ENCODE data around the gene ANO2.

ANO2 gene

DNA sequence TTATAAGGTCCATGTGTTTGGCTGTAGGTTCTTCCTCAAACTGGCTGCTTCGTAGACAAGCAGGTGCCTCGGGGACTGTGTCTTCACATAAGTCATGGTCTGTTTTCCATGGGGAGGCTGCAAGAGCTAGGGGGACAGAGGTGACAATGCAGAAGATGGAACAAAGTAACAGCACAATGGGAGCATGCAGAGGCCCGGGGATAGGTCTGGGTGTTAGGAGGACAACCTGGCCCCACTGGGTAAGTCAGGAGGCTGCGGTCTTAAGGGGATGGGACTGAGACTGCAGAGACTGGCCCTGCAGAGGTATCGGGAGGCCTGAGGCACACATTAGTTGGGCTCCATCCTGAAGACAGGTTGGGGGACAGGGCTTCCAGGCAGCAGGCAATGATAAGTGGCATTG, 424.2 kb downstream of the ANO2 start:
- TF ChIP-seq, protein P1, sequence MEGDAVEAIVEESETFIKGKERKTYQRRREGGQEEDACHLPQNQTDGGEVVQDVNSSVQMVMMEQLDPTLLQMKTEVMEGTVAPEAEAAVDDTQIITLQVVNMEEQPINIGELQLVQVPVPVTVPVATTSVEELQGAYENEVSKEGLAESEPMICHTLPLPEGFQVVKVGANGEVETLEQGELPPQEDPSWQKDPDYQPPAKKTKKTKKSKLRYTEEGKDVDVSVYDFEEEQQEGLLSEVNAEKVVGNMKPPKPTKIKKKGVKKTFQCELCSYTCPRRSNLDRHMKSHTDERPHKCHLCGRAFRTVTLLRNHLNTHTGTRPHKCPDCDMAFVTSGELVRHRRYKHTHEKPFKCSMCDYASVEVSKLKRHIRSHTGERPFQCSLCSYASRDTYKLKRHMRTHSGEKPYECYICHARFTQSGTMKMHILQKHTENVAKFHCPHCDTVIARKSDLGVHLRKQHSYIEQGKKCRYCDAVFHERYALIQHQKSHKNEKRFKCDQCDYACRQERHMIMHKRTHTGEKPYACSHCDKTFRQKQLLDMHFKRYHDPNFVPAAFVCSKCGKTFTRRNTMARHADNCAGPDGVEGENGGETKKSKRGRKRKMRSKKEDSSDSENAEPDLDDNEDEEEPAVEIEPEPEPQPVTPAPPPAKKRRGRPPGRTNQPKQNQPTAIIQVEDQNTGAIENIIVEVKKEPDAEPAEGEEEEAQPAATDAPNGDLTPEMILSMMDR (IDR thresholded peaks at IDR 0.05; ENCODE audit: low read depth, low read length, missing control alignments) = no peak
- H3K4me3 ChIP-seq (replicated peaks; ENCODE audit: low read depth, low read length) = no peak overlapping the region
- DNase-seq (ENCODE audit: extremely low read depth, low read depth) = no peak

DNA sequence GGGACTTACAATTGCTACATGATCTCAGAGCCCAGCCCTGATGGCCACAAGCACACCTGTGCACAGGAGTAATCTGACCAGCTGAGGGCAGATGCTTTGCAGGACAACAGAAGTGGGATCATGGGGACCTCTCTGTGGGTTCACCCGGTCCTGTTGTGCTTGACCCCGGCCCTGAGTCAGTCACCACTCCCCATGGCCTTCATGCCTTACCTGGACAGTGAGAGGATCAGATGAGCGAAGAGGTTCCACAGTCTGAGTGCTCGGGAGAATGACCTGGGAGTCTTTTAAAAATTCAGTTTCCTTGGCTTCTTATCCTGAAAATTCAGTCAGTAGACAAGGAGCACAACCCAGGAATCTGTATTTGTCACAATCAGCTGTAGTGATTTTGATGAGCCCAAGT, 425.0 kb downstream of the ANO2 start:
- DNase-seq (ENCODE audit: extremely low read depth, low read depth) = no peak
- TF ChIP-seq, protein P1 (IDR thresholded peaks at IDR 0.05; ENCODE audit: low read depth, low read length, missing control alignments) = no peak
- no peak overlapping the region for H3K4me3 ChIP-seq (replicated peaks; ENCODE audit: low read depth, low read length)

DNA sequence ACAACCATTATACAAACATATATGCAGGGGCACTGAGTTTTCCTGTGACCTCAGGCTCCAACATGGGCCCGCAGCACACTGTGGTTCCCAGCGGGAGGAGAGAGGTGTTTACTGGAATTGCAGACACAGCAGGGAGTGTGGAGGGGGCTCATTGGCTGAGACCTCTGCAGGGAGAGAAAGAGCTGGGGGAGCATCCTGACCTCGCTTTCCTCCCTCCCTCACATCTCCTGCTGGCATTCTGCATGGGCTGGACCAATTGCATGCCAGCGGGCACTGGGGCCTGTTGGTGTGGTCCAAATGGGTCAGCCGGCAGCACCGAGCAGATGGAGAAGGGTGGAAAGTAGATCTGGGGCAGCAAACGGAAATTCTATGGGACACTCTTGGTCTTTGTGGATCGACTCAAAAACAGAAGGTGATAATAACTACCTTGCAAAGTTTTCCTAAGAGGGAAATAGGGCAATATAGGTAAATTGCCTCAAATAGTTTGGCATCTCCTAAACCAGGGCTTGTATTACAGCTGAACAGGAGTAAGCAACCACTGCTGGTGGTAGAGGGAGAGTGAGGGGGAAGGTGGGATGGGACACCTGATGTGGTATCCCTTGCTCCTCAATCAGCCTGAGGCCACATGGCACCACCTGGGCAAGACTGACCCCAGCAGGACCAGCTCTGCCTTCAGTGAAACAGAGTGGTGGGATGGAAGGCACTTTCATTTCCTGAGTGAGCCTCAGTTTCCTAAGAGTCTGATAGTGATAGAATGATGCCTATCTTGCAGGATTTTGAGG, 426.3 kb downstream of the ANO2 start:
- H3K4me3 ChIP-seq (replicated peaks; ENCODE audit: low read depth, low read length) = no peak overlapping the region
- DNase-seq (ENCODE audit: extremely low read depth, low read depth) = no peak
- TF ChIP-seq, protein P1 (IDR thresholded peaks at IDR 0.05; ENCODE audit: low read depth, low read length, missing control alignments) = no peak

DNA sequence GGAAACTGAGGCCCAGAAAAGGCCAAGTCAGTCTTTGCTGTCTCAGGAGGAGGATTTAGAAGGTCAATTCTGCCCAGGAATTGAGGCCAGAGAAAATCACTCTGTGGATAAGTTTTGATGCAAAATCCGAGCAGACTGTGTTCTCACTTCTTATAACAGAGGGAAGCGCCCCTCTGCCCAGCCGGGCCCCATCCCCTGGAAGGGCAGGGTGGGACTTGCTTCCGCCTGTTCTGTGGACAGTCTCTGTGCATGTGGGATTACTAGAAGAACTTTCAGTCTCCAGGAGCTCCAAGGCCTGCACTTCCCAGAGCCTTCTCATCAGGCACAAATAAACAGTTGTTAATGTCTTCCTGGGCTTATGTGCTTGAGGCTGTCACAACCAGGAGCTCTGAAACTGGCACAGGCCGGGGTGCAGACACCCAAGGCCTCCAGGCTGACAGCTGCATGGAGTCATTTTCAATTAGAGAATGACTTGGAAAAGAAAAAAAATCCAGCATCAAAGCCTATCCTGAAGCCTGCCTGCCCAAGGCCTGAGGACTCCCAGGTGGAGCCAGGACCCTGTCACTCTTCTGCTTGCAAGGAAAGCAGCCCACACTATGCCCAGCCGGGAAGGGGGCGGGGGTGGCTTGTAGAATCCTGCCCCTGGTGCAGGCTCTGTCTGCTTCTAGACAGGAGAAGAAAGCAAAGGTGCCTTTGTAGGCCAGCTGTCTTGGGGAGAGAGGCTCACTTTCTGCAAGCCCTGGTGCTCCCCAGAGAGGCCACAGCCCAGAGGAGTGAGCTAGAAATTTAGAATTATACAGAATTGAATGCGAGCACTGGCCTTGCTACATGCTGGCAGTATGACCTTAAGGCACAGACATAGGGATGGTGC, 428.5 kb downstream of the ANO2 start:
- DNase-seq (ENCODE audit: extremely low read depth, low read depth) = no peak
- TF ChIP-seq, protein P1 (IDR thresholded peaks at IDR 0.05; ENCODE audit: low read depth, low read length, missing control alignments) = no peak
- no peak overlapping the region for H3K4me3 ChIP-seq (replicated peaks; ENCODE audit: low read depth, low read length)

DNA sequence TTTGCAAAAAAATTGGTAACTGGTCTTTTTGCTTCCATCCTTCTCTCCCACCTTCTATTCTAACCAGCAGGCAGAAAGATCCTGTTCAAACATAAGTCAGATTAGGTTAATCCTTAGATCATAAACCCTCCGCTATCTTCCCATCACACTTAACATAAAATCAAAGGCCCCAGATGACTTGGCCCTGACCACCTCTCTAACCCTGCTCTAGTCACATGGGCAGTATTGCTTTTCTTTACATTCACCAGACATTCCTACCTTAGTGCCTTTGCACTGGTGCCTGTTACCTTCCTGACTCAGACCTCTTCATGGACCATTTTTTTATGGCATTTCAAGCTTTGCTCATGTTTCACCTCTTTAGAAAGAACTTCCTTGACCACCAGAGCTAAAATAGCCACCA, 429.6 kb downstream of the ANO2 start:
- DNase-seq (ENCODE audit: extremely low read depth, low read depth) = no peak
- no peak overlapping the region for H3K4me3 ChIP-seq (replicated peaks; ENCODE audit: low read depth, low read length)
- TF ChIP-seq, protein P1 (IDR thresholded peaks at IDR 0.05; ENCODE audit: low read depth, low read length, missing control alignments) = no peak

DNA sequence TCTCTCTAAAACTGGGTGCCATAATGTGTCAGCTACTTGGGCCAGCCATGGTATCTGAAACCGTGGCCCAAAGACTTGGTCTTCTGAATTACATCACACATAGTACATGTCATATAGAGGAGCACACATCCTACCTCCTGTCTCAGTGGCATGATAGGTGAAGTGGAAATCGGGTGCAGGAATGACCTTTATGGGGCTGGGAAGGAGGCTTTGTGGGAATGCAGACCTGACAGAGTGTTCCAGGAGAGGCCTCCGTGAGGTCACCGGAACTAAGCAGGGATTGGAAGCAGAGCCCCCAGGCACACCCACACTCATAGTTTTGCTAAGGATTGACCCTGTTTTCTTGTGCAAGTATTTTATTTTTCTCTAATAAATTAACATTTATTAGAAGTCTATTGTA, 430.5 kb downstream of the ANO2 start:
- DNase-seq (ENCODE audit: extremely low read depth, low read depth) = no peak
- TF ChIP-seq, protein P1 (IDR thresholded peaks at IDR 0.05; ENCODE audit: low read depth, low read length, missing control alignments) = no peak
- H3K4me3 ChIP-seq (replicated peaks; ENCODE audit: low read depth, low read length) = no peak overlapping the region
